ENCODE data around the gene GRK5. TPM values are rescaled to one million over a fixed set of nuclear protein-coding genes. Genes with fewer than 3 reads are reported as not detected.
"Not testable (repeated sequence)": the region's sequence is repeated elsewhere in the genome, so short reads cannot be mapped to it uniquely, and the experiment has no call there.

GRK5 gene
- total RNA-seq, 2 experiments from 2014 or later = 23.2 to 29.5 TPM

GRCh38 chr10:119429771-119430170 lies 222.4 kb downstream of the GRK5 start:
- DNase-seq (no peak), ATAC-seq (no peak)
- peaks cover 28% of the 10 kb centered on the region for H3K36me3 Mint-ChIP-seq
- CTCF ChIA-PET = interaction anchor here (1.4 kb wide), 1 partner anchor 15 kb away, joined by 3 read pairs; no protein-coding TSS in a partner anchor
- H3K27me3 Mint-ChIP-seq = no peaks in the 10 kb centered on the region
- H3K4me1 Mint-ChIP-seq = peaks cover 5% of the 10 kb centered on the region
- H3K9me3 Mint-ChIP-seq (ENCODE audit: low read depth) = peaks cover 9% of the 10 kb centered on the region
- H3K4me3 Mint-ChIP-seq = no peak overlapping the region
- no peak overlapping the region for H3K27ac Mint-ChIP-seq

- peaks cover 35% of the 10 kb centered on the region for H3K36me3 Mint-ChIP-seq
- H3K4me3 Mint-ChIP-seq = no peak overlapping the region
- no peak overlapping the region for H3K27ac Mint-ChIP-seq
- CTCF ChIA-PET = interaction anchor here (1.3 kb wide), 1 partner anchor 224 kb away, joined by 5 read pairs; the partner anchor contains the start of gene GRK5
- H3K9me3 Mint-ChIP-seq (ENCODE audit: low read depth) = peaks cover 9% of the 10 kb centered on the region
- no peaks in the 10 kb centered on the region for H3K27me3 Mint-ChIP-seq
- DNase-seq (no peak), ATAC-seq (no peak)
- H3K4me1 Mint-ChIP-seq = peaks cover 5% of the 10 kb centered on the region
Measured at GRCh38 chr10:119431034-119431772, 223.8 kb downstream of the GRK5 start.

- Mint-ChIP-seq H3K36me3 (peaks cover 35% of the 10 kb centered on the region), H3K4me3 (no peak overlapping the region), H3K9me3 (ENCODE audit: low read depth) (peaks cover 9% of the 10 kb centered on the region), H3K27ac (no peak overlapping the region), H3K27me3 (no peaks in the 10 kb centered on the region), H3K4me1 (peaks cover 5% of the 10 kb centered on the region)
- CTCF ChIA-PET = interaction anchor here (1.3 kb wide), 1 partner anchor 225 kb away, joined by 5 read pairs; the partner anchor contains the start of gene GRK5
- ATAC-seq (no peak), DNase-seq (no peak)
Measured at GRCh38 chr10:119431773-119432135, 224.4 kb downstream of the GRK5 start.

GRCh38 chr10:119434942-119435341 lies 227.6 kb downstream of the GRK5 start:
- H3K9me3 Mint-ChIP-seq (ENCODE audit: low read depth); CTCF ChIA-PET; H3K4me1 Mint-ChIP-seq; H3K4me3 Mint-ChIP-seq; H3K27me3 Mint-ChIP-seq; H3K27ac Mint-ChIP-seq; ATAC-seq; DNase-seq: not testable (repeated sequence)
- H3K36me3 Mint-ChIP-seq = peaks cover 52% of the 10 kb centered on the region

GRCh38 chr10:119438717-119439116 lies 231.3 kb downstream of the GRK5 start:
- Mint-ChIP-seq H3K9me3 (ENCODE audit: low read depth) (peaks cover 3% of the 10 kb centered on the region), H3K4me3 (no peak overlapping the region), H3K4me1 (no peaks in the 10 kb centered on the region), H3K36me3 (peaks cover 42% of the 10 kb centered on the region), H3K27ac (no peak overlapping the region), H3K27me3 (no peaks in the 10 kb centered on the region)
- no peak for DNase-seq
- ATAC-seq = no peak
- CTCF ChIA-PET = interaction anchor here (0.7 to 0.9 kb wide), 2 partner anchors 37 to 229 kb away, joined by 4 to 5 read pairs; no protein-coding TSS in a partner anchor

GRCh38 chr10:119439922-119440321 lies 232.6 kb downstream of the GRK5 start:
- DNase-seq (no peak), ATAC-seq (no peak)
- Mint-ChIP-seq H3K4me1 (peaks cover 1% of the 10 kb centered on the region), H3K36me3 (peaks cover 30% of the 10 kb centered on the region), H3K4me3 (no peak overlapping the region), H3K27ac (no peak overlapping the region), H3K27me3 (no peaks in the 10 kb centered on the region), H3K9me3 (ENCODE audit: low read depth) (no peaks in the 10 kb centered on the region)
- CTCF ChIA-PET = interaction anchor here (1.2 kb wide), 1 partner anchor 241 kb away, joined by 8 read pairs; no protein-coding TSS in a partner anchor

- peaks cover 20% of the 10 kb centered on the region for H3K36me3 Mint-ChIP-seq
- H3K27me3 Mint-ChIP-seq = no peaks in the 10 kb centered on the region
- CTCF ChIA-PET = interaction anchor here (1.0 to 1.3 kb wide), 2 partner anchors 48 to 235 kb away, joined by 3 to 4 read pairs; no protein-coding TSS in a partner anchor
Measured at GRCh38 chr10:119441151-119441821, 233.9 kb downstream of the GRK5 start.

GRCh38 chr10:119441921-119442757 lies 234.8 kb downstream of the GRK5 start:
- Mint-ChIP-seq H3K27me3 (no peaks in the 10 kb centered on the region), H3K27ac (no peak overlapping the region), H3K4me1 (peaks cover 3% of the 10 kb centered on the region), H3K4me3 (no peak overlapping the region), H3K36me3 (peaks cover 20% of the 10 kb centered on the region), H3K9me3 (ENCODE audit: low read depth) (no peaks in the 10 kb centered on the region)
- DNase-seq (no peak), ATAC-seq (no peak)
- CTCF ChIA-PET = interaction anchor here (1.0 to 5.0 kb wide), 3 partner anchors 47 to 243 kb away, joined by 3 to 46 read pairs (median 4); no protein-coding TSS in a partner anchor

More at GRCh38 chr10:119441151-119441821, 233.9 kb downstream of the GRK5 start:
- H3K4me1 Mint-ChIP-seq = peaks cover 3% of the 10 kb centered on the region
- H3K9me3 Mint-ChIP-seq (ENCODE audit: low read depth) = no peaks in the 10 kb centered on the region
- H3K27ac Mint-ChIP-seq = no peak overlapping the region
- DNase-seq (no peak), ATAC-seq (no peak)
- no peak overlapping the region for H3K4me3 Mint-ChIP-seq

GRCh38 chr10:119442758-119443060 lies 235.3 kb downstream of the GRK5 start:
- peaks cover 17% of the 10 kb centered on the region for H3K36me3 Mint-ChIP-seq
- peaks cover 3% of the 10 kb centered on the region for H3K4me1 Mint-ChIP-seq
- H3K27ac Mint-ChIP-seq = no peak overlapping the region
- DNase-seq = no peak
- no peak overlapping the region for H3K4me3 Mint-ChIP-seq
- ATAC-seq = no peak
- CTCF ChIA-PET = interaction anchor here (1.0 to 5.0 kb wide), 5 partner anchors 25 to 244 kb away, joined by 4 to 51 read pairs (median 9); partner anchors contain the start of gene GRK5
- H3K9me3 Mint-ChIP-seq (ENCODE audit: low read depth) = no peaks in the 10 kb centered on the region
- H3K27me3 Mint-ChIP-seq = no peaks in the 10 kb centered on the region

- CTCF ChIA-PET = interaction anchor here (0.9 to 5.0 kb wide), 6 partner anchors 26 to 245 kb away, joined by 3 to 51 read pairs (median 6); partner anchors contain the start of gene GRK5
- no peaks in the 10 kb centered on the region for H3K27me3 Mint-ChIP-seq
- no peak overlapping the region for H3K4me3 Mint-ChIP-seq
- H3K36me3 Mint-ChIP-seq = peaks cover 14% of the 10 kb centered on the region
- DNase-seq (no peak), ATAC-seq (no peak)
- no peaks in the 10 kb centered on the region for H3K9me3 Mint-ChIP-seq (ENCODE audit: low read depth)
- no peak overlapping the region for H3K27ac Mint-ChIP-seq
- H3K4me1 Mint-ChIP-seq = peaks cover 3% of the 10 kb centered on the region
Measured at GRCh38 chr10:119443441-119443840, 236.1 kb downstream of the GRK5 start.

GRCh38 chr10:119443970-119444660 lies 236.7 kb downstream of the GRK5 start:
- H3K27me3 Mint-ChIP-seq = no peaks in the 10 kb centered on the region
- H3K36me3 Mint-ChIP-seq = peaks cover 11% of the 10 kb centered on the region
- DNase-seq (no peak), ATAC-seq (no peak)
- H3K4me1 Mint-ChIP-seq = peaks cover 3% of the 10 kb centered on the region
- CTCF ChIA-PET = interaction anchor here (0.9 to 5.0 kb wide), 20 partner anchors 8 to 282 kb away, joined by 3 to 51 read pairs (median 4); partner anchors contain the start of genes GRK5, RGS10 and TIAL1
- H3K4me3 Mint-ChIP-seq = no peak overlapping the region
- no peak overlapping the region for H3K27ac Mint-ChIP-seq
- no peaks in the 10 kb centered on the region for H3K9me3 Mint-ChIP-seq (ENCODE audit: low read depth)

GRCh38 chr10:119444866-119445265 lies 237.5 kb downstream of the GRK5 start:
- ATAC-seq (no peak), DNase-seq (no peak)
- no peaks in the 10 kb centered on the region for H3K9me3 Mint-ChIP-seq (ENCODE audit: low read depth)
- H3K27me3 Mint-ChIP-seq = no peaks in the 10 kb centered on the region
- peaks cover 4% of the 10 kb centered on the region for H3K4me1 Mint-ChIP-seq
- CTCF ChIA-PET = interaction anchor here (0.6 to 5.0 kb wide), 47 partner anchors 8 to 843 kb away, joined by 3 to 51 read pairs (median 4); partner anchors contain the start of genes GRK5, RGS10 and TIAL1
- peaks cover 4% of the 10 kb centered on the region for H3K36me3 Mint-ChIP-seq
- no peak overlapping the region for H3K4me3 Mint-ChIP-seq
- H3K27ac Mint-ChIP-seq = no peak overlapping the region

Data from activated CD8-positive, alpha-beta memory T cell treated with anti-CD3 and anti-CD28 coated beads, Interleukin-2, amount 10 ng/mL, durations not matched to agents 7 days and 5 days (primary cell).